AG10803 (cell line): ENCODE measurements around the gene CLIP3.

Source experiments
- DNase-seq: peaks from one replicate; pipeline ENCODE4 v3.0.0; 2010; ENCODE audit warnings: low read depth
- H3K4me3 ChIP-seq: 2 replicates; pipeline ENCODE4 v1.5.1; 2011; ENCODE audit warnings: mild to moderate bottlenecking, low read length, control low read depth
- TF ChIP-seq, protein P1 (sequence below): conservative IDR thresholded peaks from 2 replicates; pipeline ENCODE4 v1.5.1; 2011; ENCODE audit warnings: mild to moderate bottlenecking, low read length, control low read depth, inconsistent platforms

CLIP3 gene

DNA sequence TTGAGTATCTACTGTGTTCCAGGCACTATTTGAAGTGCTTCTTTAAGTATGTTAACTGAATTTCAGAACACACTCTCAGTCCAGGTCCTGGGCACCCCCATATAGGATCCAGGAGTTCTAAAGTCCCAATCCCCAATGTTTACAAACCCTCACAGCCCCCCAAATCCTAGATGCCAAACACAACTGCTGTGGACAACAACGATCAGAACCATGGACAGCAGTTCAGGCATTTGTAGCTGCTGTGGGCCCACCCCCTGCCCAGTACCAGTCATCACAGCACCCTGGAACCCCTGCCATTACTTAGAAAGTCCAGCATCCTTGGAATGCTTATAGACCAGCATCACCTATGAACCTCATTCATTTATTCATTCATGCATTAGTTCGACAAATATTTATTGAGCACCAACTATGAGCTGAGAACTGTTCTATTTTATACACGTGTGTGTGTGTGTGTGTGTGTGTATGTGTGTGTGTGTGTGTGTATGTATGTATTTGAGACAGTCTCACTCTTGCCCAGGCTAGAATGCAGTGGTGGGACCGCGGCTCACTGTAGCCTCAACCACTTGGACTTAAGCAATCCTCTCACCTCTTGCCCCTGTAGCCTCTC, 57.0 kb downstream of the CLIP3 start:
- TF ChIP-seq, protein P1, sequence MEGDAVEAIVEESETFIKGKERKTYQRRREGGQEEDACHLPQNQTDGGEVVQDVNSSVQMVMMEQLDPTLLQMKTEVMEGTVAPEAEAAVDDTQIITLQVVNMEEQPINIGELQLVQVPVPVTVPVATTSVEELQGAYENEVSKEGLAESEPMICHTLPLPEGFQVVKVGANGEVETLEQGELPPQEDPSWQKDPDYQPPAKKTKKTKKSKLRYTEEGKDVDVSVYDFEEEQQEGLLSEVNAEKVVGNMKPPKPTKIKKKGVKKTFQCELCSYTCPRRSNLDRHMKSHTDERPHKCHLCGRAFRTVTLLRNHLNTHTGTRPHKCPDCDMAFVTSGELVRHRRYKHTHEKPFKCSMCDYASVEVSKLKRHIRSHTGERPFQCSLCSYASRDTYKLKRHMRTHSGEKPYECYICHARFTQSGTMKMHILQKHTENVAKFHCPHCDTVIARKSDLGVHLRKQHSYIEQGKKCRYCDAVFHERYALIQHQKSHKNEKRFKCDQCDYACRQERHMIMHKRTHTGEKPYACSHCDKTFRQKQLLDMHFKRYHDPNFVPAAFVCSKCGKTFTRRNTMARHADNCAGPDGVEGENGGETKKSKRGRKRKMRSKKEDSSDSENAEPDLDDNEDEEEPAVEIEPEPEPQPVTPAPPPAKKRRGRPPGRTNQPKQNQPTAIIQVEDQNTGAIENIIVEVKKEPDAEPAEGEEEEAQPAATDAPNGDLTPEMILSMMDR = no peak
- no peak overlapping the region for H3K4me3 ChIP-seq
- no peak for DNase-seq

GRCh38 chr19:35973487-35973886, 59.2 kb downstream of the CLIP3 start:
- DNase-seq = no peak
- H3K4me3 ChIP-seq = no peak overlapping the region
- TF ChIP-seq, protein P1 = no peak

GRCh38 chr19:35966771-35967170, 65.9 kb downstream of the CLIP3 start:
- TF ChIP-seq, protein P1 = no peak

More at GRCh38 chr19:35966771-35967170, 65.9 kb downstream of the CLIP3 start:
- H3K4me3 ChIP-seq = no peak overlapping the region
- no peak for DNase-seq
